ENCODE results near the gene CUL1.

CUL1 gene

DNA sequence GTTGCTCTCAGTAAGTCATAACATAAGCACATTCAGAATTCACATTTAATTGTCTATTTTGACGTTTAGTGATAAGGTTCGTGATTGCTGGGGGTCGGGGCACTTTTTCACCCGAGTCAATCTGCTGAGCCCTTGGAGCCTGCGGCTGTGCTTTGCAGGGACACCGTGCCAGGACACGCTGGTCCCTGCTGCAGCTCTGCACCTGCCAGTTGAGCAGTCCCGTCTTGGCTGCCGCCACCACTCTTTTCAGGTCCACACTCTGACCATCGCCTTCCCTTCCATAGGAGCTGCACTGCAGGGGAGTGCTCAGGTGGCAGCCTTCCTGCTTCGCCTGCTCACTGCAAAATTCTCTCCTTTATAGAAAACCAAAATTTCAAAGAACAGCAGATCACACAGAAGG is 36.4 kb downstream of the CUL1 start:
- no peak overlapping the region for H3K4me3 ChIP-seq (replicated peaks; ENCODE audit: low read depth, low read length)
- TF ChIP-seq, protein P1, sequence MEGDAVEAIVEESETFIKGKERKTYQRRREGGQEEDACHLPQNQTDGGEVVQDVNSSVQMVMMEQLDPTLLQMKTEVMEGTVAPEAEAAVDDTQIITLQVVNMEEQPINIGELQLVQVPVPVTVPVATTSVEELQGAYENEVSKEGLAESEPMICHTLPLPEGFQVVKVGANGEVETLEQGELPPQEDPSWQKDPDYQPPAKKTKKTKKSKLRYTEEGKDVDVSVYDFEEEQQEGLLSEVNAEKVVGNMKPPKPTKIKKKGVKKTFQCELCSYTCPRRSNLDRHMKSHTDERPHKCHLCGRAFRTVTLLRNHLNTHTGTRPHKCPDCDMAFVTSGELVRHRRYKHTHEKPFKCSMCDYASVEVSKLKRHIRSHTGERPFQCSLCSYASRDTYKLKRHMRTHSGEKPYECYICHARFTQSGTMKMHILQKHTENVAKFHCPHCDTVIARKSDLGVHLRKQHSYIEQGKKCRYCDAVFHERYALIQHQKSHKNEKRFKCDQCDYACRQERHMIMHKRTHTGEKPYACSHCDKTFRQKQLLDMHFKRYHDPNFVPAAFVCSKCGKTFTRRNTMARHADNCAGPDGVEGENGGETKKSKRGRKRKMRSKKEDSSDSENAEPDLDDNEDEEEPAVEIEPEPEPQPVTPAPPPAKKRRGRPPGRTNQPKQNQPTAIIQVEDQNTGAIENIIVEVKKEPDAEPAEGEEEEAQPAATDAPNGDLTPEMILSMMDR (IDR thresholded peaks at IDR 0.05; ENCODE audit: low read length, missing control alignments) = no peak
- no peak for DNase-seq (ENCODE audit: low read depth)

DNA sequence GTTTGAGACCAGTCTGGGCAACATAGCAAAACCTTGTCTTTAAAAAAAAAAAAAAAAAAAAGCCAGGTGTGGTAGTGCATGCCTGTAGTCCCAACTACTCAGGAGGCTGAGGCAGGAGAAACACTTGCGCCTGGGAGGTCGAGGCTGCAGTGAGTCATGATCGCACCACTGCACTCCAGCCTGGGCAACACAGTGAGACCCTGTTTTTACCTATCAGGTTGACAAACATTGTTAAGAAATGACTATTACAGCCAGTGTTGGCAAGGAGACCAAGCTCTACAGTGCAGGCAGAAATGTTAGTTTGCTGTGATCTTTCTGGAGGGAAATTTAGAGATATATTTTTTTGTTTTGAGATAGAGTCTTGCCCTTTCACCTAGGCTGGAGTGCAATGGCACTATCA is 37.3 kb downstream of the CUL1 start:
- no peak for DNase-seq (ENCODE audit: low read depth)
- TF ChIP-seq, protein P1 (IDR thresholded peaks at IDR 0.05; ENCODE audit: low read length, missing control alignments) = no peak
- no peak overlapping the region for H3K4me3 ChIP-seq (replicated peaks; ENCODE audit: low read depth, low read length)

DNA sequence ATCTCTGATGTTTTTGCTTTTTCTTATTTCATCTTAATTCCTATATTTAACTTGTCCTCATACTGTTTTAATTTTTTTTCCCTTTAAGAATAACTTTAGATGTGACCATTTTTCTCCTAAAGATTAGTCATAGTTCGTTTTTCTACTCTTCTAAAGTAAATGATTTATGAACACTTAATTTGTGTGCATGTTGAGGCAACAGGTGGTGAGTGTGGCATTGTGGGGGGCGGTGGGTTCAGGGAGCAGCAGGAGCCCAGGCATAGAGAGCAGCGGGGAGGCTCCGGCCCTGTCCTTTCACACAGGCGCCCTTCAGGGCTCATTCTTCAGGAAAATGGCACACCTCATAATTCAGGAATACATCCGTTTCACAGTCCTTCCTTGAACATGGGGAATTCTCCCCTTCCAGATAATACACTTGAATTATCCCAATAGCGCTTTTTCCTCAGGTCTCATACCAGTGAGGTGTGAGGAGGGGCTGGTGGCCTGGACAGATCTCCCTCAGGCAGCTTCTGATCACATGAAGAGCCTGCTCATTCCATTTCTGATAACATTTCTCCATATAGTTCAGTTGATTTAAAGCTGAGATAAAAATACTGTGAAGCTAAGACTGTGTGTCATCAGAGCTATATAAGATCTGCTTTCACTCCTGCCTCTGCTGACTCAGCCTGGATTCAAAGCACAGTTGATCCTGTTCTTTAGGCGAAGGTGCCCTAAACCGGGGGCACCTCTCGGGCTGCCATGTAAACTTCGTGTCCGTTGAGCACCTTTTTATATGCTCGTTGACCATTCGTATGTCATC is 40.2 kb downstream of the CUL1 start:
- H3K4me3 ChIP-seq (replicated peaks; ENCODE audit: low read depth, low read length) = no peak overlapping the region
- TF ChIP-seq, protein P1 (IDR thresholded peaks at IDR 0.05; ENCODE audit: low read length, missing control alignments) = no peak
- DNase-seq (ENCODE audit: low read depth) = no peak

DNA sequence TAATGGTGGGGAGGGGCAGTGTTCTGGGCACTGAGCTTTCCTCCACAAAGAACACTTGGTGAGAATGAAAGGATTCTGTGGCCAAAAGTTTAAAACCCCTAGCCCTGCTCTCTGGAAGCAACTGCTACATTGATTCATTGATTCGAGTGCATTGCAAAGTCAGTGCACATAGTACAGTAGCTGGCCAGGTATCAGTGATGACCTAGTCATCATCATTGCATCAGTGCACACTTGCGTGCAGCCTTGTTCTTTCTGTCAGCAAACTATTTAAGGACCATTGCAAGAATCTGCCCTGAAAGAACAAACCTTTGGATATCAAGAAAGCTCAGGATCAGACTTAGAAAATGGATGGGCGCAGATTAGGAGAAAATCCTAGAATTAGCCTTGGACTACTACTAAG is 47.4 kb downstream of the CUL1 start:
- no peak for DNase-seq (ENCODE audit: low read depth)
- no peak overlapping the region for H3K4me3 ChIP-seq (replicated peaks; ENCODE audit: low read depth, low read length)
- TF ChIP-seq, protein P1 (IDR thresholded peaks at IDR 0.05; ENCODE audit: low read length, missing control alignments) = no peak

DNA sequence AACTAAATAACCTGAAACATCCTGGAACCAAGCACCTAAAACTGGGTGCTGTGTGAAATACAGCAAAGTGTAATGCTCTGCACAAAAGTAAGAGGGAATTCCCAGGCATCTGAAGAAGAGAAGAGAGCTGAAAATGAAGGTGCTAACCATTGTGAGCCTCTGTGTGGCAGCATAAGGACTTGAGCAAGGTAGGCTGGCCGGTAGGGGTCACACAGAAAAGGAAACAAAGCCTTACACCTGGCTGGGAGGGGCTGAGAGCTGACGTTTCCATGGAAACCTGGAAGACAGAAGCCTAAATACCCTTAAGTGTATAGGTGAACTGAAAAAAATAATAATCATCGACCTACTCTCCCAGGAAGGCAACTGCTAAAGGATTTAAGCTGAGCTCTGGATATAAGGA is 48.6 kb downstream of the CUL1 start:
- TF ChIP-seq, protein P1 (IDR thresholded peaks at IDR 0.05; ENCODE audit: low read length, missing control alignments) = no peak
- DNase-seq (ENCODE audit: low read depth) = no peak
- H3K4me3 ChIP-seq (replicated peaks; ENCODE audit: low read depth, low read length) = no peak overlapping the region

DNA sequence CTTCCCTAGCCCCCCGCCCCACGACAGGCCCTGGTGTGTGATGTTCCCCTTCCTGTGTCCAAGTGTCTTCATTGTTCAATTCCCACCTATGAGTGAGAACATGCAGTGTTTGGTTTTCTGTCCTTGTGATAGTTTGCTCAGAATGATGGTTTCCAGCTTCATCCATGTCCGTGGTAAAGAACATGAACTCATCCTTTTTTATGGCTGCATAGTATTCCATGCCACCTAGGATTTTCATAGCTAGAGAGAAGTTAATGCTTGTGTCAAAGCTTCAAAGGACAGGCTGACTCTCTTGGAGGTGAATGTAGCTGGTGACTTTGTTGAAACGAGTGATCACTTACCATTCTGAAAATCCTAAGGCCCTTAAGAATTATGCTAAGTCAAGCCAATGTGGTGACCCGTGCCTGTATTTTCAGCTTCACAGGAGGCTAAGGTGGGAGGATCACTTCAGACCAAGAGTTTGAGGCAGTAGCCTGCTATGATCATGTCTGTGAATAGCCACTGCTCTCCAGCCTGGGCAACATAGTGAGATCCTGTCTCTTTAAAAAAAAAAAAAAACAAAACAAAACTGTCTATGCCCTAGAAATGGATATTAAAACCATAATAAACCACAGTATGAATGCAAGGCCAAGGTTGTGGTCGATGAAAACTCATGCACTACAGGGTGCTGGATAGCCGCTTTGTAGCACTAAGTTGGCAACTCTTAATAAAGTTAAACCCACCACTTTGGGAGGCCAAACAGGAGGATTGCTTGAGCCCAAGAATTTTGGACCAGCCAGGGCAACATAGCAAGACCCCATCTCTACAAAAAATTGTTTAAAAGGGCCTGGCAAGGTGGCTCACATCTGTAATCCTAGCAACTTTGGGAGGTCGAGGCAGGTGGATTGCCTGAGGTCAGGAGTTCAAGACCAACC is 52.0 kb downstream of the CUL1 start:
- TF ChIP-seq, protein P1 (IDR thresholded peaks at IDR 0.05; ENCODE audit: low read length, missing control alignments) = no peak
- DNase-seq (ENCODE audit: low read depth) = no peak
- no peak overlapping the region for H3K4me3 ChIP-seq (replicated peaks; ENCODE audit: low read depth, low read length)
